Kidney epithelial cell (primary cell): ENCODE measurements around the gene ABRACL. TPM values are rescaled to one million over a fixed set of nuclear protein-coding genes. Genes with fewer than 3 reads are reported as not detected.

ENCODE experiments used
- DNase-seq: peaks from one replicate; pipeline ENCODE4 v3.0.0-alpha.2; 2010; ENCODE audit warnings: low read depth
- H3K27me3 ChIP-seq: 2 replicates; pipeline ENCODE4 v1.6.0; 2011; ENCODE audit warnings: low read length; ENCODE audit not compliant: control insufficient read depth, insufficient read depth
- H3K36me3 ChIP-seq: 2 replicates; pipeline ENCODE4 v1.5.1; 2011; ENCODE audit warnings: low read length; ENCODE audit not compliant: control insufficient read depth, insufficient read depth
- H3K4me3 ChIP-seq: 2 replicates; pipeline ENCODE4 v1.5.1; 2011; ENCODE audit warnings: low read depth, mild to moderate bottlenecking, control low read depth, low read length
- total RNA-seq: library from RNA; depleted of rRNA; stranded (reverse); fragments of >200 nt; gene quantifications from 2 replicates; pipeline ENCODE4 v1.2.3, GENCODE V29; 2015
- TF ChIP-seq, protein P1 (sequence below): IDR thresholded peaks from 2 replicates; pipeline ENCODE4 v1.5.1; 2011; ENCODE audit warnings: mild to moderate bottlenecking, moderate library complexity, low read length, control low read depth, inconsistent platforms; ENCODE audit not compliant: insufficient read depth, poor library complexity, severe bottlenecking

Gene ABRACL
- total RNA-seq, 1 donor from 2014 or later = 119 TPM

- TF ChIP-seq, protein P1, sequence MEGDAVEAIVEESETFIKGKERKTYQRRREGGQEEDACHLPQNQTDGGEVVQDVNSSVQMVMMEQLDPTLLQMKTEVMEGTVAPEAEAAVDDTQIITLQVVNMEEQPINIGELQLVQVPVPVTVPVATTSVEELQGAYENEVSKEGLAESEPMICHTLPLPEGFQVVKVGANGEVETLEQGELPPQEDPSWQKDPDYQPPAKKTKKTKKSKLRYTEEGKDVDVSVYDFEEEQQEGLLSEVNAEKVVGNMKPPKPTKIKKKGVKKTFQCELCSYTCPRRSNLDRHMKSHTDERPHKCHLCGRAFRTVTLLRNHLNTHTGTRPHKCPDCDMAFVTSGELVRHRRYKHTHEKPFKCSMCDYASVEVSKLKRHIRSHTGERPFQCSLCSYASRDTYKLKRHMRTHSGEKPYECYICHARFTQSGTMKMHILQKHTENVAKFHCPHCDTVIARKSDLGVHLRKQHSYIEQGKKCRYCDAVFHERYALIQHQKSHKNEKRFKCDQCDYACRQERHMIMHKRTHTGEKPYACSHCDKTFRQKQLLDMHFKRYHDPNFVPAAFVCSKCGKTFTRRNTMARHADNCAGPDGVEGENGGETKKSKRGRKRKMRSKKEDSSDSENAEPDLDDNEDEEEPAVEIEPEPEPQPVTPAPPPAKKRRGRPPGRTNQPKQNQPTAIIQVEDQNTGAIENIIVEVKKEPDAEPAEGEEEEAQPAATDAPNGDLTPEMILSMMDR = no peak
- DNase-seq = no peak
- H3K4me3 ChIP-seq = no peak overlapping the region
- H3K36me3 ChIP-seq = no peaks in the 10 kb centered on the region
- H3K27me3 ChIP-seq = no peaks in the 10 kb centered on the region
Measured at GRCh38 chr6:139008117-139008516, 20.4 kb upstream of the ABRACL start.

DNA sequence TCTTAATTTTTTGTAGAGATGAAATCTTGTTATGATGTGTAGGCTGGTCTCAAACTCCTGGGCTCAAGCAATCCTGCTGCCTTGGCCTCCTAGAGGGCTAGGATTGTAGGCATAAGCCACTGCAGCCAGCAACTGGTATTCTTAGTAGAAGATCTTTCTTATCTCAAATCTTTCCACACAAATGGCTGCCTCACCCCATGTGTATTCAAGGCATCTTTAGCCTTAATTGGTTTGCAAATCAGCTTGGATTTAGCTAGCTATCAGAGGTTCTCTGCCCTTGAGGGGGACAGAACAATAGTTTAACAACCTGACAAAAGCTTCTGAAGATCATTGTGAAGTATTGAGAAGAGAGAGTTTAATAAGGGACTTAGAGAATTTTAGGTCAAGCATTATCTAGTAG, 17.9 kb upstream of the ABRACL start:
- Histone ChIP-seq H3K27me3 (no peaks in the 10 kb centered on the region), H3K4me3 (no peak overlapping the region), H3K36me3 (no peaks in the 10 kb centered on the region)
- TF ChIP-seq, protein P1 = no peak
- DNase-seq = no peak

- TF ChIP-seq, protein P1 = no peak
- no peak overlapping the region for H3K4me3 ChIP-seq
- H3K36me3 ChIP-seq = no peaks in the 10 kb centered on the region
- no peaks in the 10 kb centered on the region for H3K27me3 ChIP-seq
- no peak for DNase-seq
Measured at GRCh38 chr6:139011980-139012379, 16.6 kb upstream of the ABRACL start.

- no peak for DNase-seq
- no peaks in the 10 kb centered on the region for H3K27me3 ChIP-seq
- H3K4me3 ChIP-seq = no peak overlapping the region
- TF ChIP-seq, protein P1 = no peak
- no peaks in the 10 kb centered on the region for H3K36me3 ChIP-seq
Measured at GRCh38 chr6:139013185-139013800, 15.3 kb upstream of the ABRACL start.

GRCh38 chr6:139014945-139015344, 13.6 kb upstream of the ABRACL start:
- DNase-seq = no peak
- no peaks in the 10 kb centered on the region for H3K27me3 ChIP-seq
- TF ChIP-seq, protein P1 = no peak
- H3K4me3 ChIP-seq = no peak overlapping the region
- no peaks in the 10 kb centered on the region for H3K36me3 ChIP-seq
